ENCODE results near the gene CD93.
A peak's percentile ranks its signal among the peaks of the same experiment; 100 is the strongest.

CD93 gene

DNA sequence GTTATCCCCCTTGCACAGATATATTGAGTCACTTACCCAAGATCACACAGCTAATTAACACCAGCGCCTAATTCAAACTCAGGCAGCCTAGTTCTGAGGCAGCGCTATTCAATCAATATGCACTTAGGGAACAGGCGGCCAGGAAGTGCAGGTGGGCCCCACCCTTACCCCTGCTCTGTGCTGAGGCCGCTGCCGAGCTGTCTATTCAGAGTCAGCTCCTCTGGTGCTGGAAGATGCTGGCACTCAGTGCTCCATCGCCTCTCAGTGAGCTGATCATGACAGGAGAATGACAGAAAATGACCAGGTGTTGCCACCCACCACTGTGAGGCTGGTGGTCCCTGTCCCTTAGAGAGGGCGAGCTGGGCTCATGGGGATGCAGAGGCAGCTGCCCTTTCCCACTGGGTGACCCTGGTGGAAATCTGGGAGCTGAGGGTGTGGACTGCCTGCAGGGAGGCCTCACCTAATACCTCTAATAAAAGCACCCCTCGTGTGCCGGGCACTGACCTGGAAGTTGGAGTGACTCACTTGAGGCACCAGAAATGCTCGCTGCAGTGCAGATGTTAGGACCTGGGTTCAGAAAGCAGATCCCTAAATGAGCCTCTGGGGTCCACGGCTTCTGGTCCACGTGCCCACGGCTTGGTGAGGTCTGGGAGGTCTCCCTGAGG is 42.5 kb upstream of the CD93 start:
- H3K9ac ChIP-seq (ENCODE audit: low read length in 5 of 5), result no peak overlapping the region
- H3K27me3 ChIP-seq (ENCODE audit: control insufficient read depth in 5 of 5, insufficient read depth in 4 of 5, low read length in 5 of 5), result no peaks in the 10 kb centered on the region
- H3K36me3 ChIP-seq (ENCODE audit: control insufficient read depth in 5 of 5, insufficient read depth in 5 of 5, low read length in 5 of 5), result no peaks in the 10 kb centered on the region
- no peak overlapping the region for H3K4me3 ChIP-seq (ENCODE audit: low read depth in 1 of 5, low read length in 5 of 5)
- no peak overlapping the region for H3K27ac ChIP-seq (ENCODE audit: low read depth, low read length)
- peaks cover 4 to 72% (median 59%) of the 10 kb centered on the region in 5 donors for H3K4me1 ChIP-seq (ENCODE audit: control insufficient read depth in 5 of 5, insufficient read depth in 5 of 5, low read length in 5 of 5)
- no peaks in the 10 kb centered on the region for H3K9me3 ChIP-seq (ENCODE audit: control insufficient read depth in 5 of 5, low read length in 5 of 5)

DNA sequence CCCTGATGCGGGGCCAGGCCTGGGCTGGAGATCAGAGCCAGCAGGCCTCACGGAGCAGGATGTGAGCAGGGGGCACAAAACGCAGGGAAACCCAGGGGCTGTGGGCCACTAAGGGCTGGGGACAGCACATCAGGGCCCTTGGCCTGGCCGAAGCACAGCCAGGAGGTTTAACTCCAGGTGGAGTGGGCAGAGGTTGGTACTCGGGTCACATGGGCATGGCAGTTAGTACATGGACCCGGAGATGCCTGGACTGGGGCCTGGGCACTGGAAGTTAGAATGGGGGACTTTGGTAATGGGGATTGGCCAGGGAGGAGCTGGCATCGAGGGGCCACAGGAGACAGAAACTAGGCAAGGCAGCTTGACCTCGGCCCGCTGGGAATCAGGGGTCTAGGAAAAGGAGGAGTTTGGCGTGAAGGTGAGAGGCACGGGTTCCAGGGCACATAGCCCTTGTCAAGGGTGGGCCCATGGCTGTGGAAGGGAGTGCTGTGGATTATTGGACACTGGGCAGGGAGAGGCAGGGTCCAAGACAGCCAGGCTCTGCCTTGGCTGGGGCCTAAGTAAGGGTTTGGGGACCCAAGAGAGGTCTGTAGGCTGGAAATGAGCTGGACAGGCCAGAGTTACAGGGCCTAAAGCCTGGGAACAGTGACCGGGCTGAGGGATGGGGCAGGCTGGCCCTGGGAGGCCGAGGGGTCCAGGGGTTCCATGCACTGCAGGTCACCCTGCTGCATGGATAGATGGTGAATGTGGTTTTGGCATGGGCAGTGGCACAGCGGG is 41.6 kb upstream of the CD93 start:
- Histone ChIP-seq H3K27me3 (ENCODE audit: control insufficient read depth in 5 of 5, insufficient read depth in 4 of 5, low read length in 5 of 5) (no peaks in the 10 kb centered on the region), H3K9ac (ENCODE audit: low read length in 5 of 5) (no peak overlapping the region), H3K4me1 (ENCODE audit: control insufficient read depth in 5 of 5, insufficient read depth in 5 of 5, low read length in 5 of 5) (peaks cover 2 to 63% (median 50%) of the 10 kb centered on the region in 5 donors), H3K27ac (ENCODE audit: low read depth, low read length) (no peak overlapping the region), H3K9me3 (ENCODE audit: control insufficient read depth in 5 of 5, low read length in 5 of 5) (no peaks in the 10 kb centered on the region), H3K4me3 (ENCODE audit: low read depth in 1 of 5, low read length in 5 of 5) (no peak overlapping the region), H3K36me3 (ENCODE audit: control insufficient read depth in 5 of 5, insufficient read depth in 5 of 5, low read length in 5 of 5) (no peaks in the 10 kb centered on the region)

DNA sequence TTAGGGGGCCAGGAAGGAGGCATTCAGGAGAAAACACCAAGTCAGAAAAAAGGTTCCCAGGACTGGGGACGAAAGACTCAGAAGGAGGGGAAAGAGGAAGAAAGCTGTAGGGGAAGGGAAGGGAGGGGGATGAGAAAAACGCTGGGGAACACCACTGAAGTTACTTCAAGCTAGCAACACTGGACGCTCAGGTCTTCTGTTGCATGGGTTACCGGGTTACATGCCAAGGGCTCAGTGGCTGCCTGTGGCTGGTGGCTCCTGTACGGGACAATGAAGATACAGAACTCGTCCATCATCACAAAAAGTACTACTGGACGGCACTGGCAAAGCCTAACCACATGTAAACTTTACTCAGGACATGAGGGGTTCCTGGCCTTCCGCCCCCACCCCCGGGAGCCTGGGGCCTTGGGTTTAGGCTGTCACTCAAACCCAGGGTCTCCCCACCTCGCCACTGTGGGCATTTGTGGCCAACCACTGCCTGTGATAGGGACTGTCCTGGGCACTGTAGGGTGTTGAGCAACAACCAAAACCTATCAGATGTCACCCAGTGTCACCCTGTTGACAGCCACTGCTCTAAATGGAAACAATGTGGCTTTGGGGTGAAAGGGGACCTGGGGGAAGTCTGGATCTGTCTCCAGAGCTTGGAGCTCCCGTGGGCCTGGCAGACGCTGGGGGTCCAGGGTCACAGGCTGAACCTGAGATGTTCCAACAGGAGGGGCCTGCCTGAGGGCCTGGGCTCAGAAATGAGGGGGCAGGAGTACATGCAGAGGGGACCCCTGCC is 40.3 kb upstream of the CD93 start:
- no peaks in the 10 kb centered on the region for H3K27me3 ChIP-seq (ENCODE audit: control insufficient read depth in 5 of 5, insufficient read depth in 4 of 5, low read length in 5 of 5)
- no peaks in the 10 kb centered on the region for H3K36me3 ChIP-seq (ENCODE audit: control insufficient read depth in 5 of 5, insufficient read depth in 5 of 5, low read length in 5 of 5)
- H3K4me3 ChIP-seq (ENCODE audit: low read depth in 1 of 5, low read length in 5 of 5), result no peak overlapping the region
- H3K27ac ChIP-seq (ENCODE audit: low read depth, low read length), result no peak overlapping the region
- H3K4me1 ChIP-seq (ENCODE audit: control insufficient read depth in 5 of 5, insufficient read depth in 5 of 5, low read length in 5 of 5), result peaks cover 2 to 52% (median 44%) of the 10 kb centered on the region in 5 donors
- H3K9me3 ChIP-seq (ENCODE audit: control insufficient read depth in 5 of 5, low read length in 5 of 5), result no peaks in the 10 kb centered on the region
- H3K9ac ChIP-seq (ENCODE audit: low read length in 5 of 5), result peak overlapping the region in 1 of 5 donors; percentile 39

DNA sequence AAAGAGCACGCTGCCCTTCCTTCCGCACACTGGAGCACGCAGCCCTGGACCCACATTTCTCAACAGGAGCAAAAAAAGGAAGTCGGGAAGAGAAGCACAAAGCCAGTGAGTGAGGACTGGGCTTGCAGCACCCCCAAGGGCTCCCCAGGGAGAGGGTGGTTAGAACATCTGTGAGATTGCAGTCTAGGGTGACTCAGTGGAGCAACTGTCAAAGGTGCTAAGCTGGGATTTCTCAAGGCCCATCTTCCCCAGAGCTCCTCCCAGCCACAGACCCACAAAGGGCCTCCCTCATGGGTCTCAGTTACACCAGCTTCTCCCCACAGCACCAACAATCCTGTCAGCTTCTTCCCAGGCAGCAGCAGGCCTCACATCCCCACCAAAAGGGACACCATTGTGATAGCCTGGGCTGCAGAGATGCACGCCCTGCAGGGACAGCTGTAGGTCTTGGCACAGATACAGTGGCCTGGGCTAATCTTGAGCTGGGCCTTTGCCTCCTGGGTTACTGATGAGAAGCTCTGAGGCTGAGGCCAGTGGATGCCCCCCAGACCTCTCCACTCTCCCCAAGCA is 39.6 kb upstream of the CD93 start:
- Histone ChIP-seq H3K27me3 (ENCODE audit: control insufficient read depth in 5 of 5, insufficient read depth in 4 of 5, low read length in 5 of 5) (no peaks in the 10 kb centered on the region), H3K4me1 (ENCODE audit: control insufficient read depth in 5 of 5, insufficient read depth in 5 of 5, low read length in 5 of 5) (peaks cover 2 to 54% (median 42%) of the 10 kb centered on the region in 5 donors), H3K27ac (ENCODE audit: low read depth, low read length) (no peak overlapping the region), H3K9me3 (ENCODE audit: control insufficient read depth in 5 of 5, low read length in 5 of 5) (no peaks in the 10 kb centered on the region), H3K9ac (ENCODE audit: low read length in 5 of 5) (peak overlapping the region in 1 of 5 donors; percentile 14), H3K36me3 (ENCODE audit: control insufficient read depth in 5 of 5, insufficient read depth in 5 of 5, low read length in 5 of 5) (no peaks in the 10 kb centered on the region), H3K4me3 (ENCODE audit: low read depth in 1 of 5, low read length in 5 of 5) (no peak overlapping the region)

DNA sequence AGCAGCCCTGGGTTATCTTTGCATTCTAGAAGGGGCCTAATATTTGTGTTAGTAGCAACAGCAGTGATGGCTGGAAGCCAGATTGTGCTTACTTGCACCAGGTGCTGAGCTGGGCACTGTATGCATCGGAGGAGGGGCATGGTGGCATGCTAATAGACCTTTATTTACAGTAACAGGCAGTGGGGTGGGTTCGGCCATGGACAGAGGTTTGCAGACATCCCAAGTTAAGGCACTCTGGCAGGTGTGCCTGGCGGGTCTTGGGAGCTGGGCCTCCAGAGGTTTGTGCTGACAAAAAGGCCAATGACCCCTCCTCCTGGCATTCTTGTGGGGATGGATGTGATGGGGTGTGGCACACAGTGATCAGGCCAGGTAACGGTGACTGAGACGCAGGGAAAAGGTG is 39.0 kb upstream of the CD93 start:
- Histone ChIP-seq H3K9ac (ENCODE audit: low read length in 5 of 5) (no peak overlapping the region), H3K4me3 (ENCODE audit: low read depth in 1 of 5, low read length in 5 of 5) (no peak overlapping the region), H3K27me3 (ENCODE audit: control insufficient read depth in 5 of 5, insufficient read depth in 4 of 5, low read length in 5 of 5) (no peaks in the 10 kb centered on the region), H3K27ac (ENCODE audit: low read depth, low read length) (no peak overlapping the region), H3K36me3 (ENCODE audit: control insufficient read depth in 5 of 5, insufficient read depth in 5 of 5, low read length in 5 of 5) (no peaks in the 10 kb centered on the region), H3K4me1 (ENCODE audit: control insufficient read depth in 5 of 5, insufficient read depth in 5 of 5, low read length in 5 of 5) (peaks cover 2 to 55% (median 40%) of the 10 kb centered on the region in 5 donors), H3K9me3 (ENCODE audit: control insufficient read depth in 5 of 5, low read length in 5 of 5) (no peaks in the 10 kb centered on the region)

DNA sequence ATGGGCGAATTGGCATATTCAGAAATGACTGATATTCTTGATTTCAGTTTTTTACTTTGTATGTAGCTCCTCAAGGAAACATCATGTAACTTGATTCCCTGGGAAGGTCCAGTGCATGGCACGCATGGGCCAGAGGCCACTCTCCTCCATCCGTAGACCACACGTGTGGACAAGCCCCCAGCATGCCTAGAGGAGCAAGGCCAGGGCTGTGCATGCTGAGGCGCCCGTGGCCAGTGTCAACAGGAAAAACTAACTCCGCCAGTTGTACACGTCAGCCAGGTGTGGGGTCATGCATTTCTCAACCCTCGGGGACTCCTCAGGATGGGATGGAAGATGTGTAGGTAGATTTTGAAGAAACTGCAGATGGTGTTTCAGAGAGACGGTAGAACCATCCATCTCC is 37.8 kb upstream of the CD93 start:
- Histone ChIP-seq H3K9ac (ENCODE audit: low read length in 5 of 5) (no peak overlapping the region), H3K9me3 (ENCODE audit: control insufficient read depth in 5 of 5, low read length in 5 of 5) (no peaks in the 10 kb centered on the region), H3K27me3 (ENCODE audit: control insufficient read depth in 5 of 5, insufficient read depth in 4 of 5, low read length in 5 of 5) (no peaks in the 10 kb centered on the region), H3K4me1 (ENCODE audit: control insufficient read depth in 5 of 5, insufficient read depth in 5 of 5, low read length in 5 of 5) (peaks cover 0 to 56% (median 41%) of the 10 kb centered on the region in 5 donors), H3K27ac (ENCODE audit: low read depth, low read length) (no peak overlapping the region), H3K4me3 (ENCODE audit: low read depth in 1 of 5, low read length in 5 of 5) (no peak overlapping the region), H3K36me3 (ENCODE audit: control insufficient read depth in 5 of 5, insufficient read depth in 5 of 5, low read length in 5 of 5) (no peaks in the 10 kb centered on the region)

DNA sequence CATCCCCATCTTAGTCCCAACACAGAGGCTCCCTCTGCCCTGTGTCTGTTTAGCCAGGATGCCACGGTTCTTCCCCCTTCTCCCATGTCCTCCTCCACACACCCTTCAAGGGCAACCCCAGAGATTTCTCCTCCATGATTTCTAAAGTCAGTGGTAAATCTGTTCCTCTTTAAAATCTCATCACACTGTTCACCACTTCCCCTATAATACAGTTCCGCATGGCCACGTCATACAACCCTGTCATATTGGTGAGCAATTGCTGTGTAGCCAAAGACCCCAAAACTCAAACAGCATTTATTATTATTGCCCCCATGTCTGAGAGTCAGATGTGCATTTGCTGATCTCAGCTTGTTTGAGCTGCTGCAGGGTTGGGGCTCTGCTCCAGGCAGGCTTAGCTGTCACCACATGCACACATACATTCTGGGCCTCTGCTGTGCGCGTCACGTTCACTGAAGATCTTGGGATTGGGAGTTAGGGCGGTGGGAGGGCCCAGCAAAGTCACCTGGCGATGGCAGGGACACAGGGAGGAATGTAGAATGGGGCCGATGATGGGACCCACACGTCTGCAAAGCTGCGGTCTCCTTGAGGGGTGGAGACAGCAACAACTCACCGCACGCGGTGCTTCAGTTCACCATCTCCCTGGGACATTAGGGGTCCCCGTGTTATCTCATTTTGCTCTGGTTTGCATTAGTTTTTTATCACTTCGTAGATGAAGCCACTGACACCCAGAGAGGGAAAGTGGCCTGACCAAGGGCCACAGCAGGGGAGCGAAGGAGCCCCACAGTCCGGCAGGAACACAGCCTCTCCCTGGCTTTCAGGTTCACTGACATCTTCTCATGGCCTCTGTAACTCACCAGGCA is 36.9 kb upstream of the CD93 start:
- Histone ChIP-seq H3K27me3 (ENCODE audit: control insufficient read depth in 5 of 5, insufficient read depth in 4 of 5, low read length in 5 of 5) (peaks cover 0 to 2% (median 0%) of the 10 kb centered on the region in 5 donors), H3K4me1 (ENCODE audit: control insufficient read depth in 5 of 5, insufficient read depth in 5 of 5, low read length in 5 of 5) (peaks cover 0 to 54% (median 33%) of the 10 kb centered on the region in 5 donors), H3K36me3 (ENCODE audit: control insufficient read depth in 5 of 5, insufficient read depth in 5 of 5, low read length in 5 of 5) (no peaks in the 10 kb centered on the region), H3K9me3 (ENCODE audit: control insufficient read depth in 5 of 5, low read length in 5 of 5) (no peaks in the 10 kb centered on the region), H3K4me3 (ENCODE audit: low read depth in 1 of 5, low read length in 5 of 5) (no peak overlapping the region), H3K27ac (ENCODE audit: low read depth, low read length) (no peak overlapping the region), H3K9ac (ENCODE audit: low read length in 5 of 5) (no peak overlapping the region)

DNA sequence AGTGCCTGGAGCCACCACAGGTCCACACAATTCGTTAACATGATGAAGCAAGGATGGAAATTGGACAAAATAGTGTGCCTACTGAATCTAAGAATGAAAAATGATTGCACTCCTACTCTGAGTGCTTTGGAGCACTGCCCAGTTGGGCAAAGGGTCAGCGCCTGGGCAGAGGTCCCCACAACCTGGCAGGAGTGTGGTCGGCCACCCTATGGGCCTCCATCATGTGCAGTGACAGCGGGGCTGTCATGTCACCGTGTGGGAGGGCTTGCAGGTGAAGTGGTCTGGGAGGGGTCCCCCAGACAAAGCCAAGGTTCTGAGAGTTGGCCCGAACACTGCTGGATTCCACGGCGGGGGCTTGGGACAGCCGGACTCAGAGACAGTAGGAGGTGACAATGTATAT is 36.2 kb upstream of the CD93 start:
- Histone ChIP-seq H3K27me3 (ENCODE audit: control insufficient read depth in 5 of 5, insufficient read depth in 4 of 5, low read length in 5 of 5) (peaks cover 0 to 2% (median 0%) of the 10 kb centered on the region in 5 donors), H3K36me3 (ENCODE audit: control insufficient read depth in 5 of 5, insufficient read depth in 5 of 5, low read length in 5 of 5) (no peaks in the 10 kb centered on the region), H3K9ac (ENCODE audit: low read length in 5 of 5) (no peak overlapping the region), H3K27ac (ENCODE audit: low read depth, low read length) (no peak overlapping the region), H3K4me3 (ENCODE audit: low read depth in 1 of 5, low read length in 5 of 5) (no peak overlapping the region), H3K4me1 (ENCODE audit: control insufficient read depth in 5 of 5, insufficient read depth in 5 of 5, low read length in 5 of 5) (peaks cover 0 to 50% (median 29%) of the 10 kb centered on the region in 5 donors), H3K9me3 (ENCODE audit: control insufficient read depth in 5 of 5, low read length in 5 of 5) (no peaks in the 10 kb centered on the region)

DNA sequence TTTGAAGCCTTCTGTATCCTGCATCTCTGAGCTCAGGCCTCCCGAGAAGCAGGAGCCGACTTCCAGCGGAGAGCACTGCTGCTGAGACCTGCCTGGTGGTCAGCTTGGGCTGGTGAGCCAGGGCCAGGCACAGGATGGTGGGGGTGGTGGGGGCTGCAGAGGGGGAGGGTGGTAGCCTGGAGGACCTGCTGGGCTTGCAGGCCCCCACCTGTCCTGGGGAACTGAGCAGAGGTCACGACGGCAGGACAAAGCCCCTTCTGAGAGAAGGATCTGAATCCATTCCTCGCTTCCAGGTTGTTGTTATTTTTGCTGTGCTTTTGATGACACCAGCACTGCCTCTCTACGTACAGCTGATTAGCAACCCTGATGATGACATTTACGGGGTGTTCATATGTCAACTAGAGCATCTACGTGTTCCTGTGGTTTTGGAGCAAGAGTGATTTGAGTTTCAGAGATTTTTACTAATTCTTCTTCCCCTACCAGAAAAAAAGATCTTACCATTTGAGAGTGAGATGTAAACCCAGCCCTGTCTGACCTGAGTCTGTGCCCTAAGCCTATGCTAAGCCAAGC is 35.7 kb upstream of the CD93 start:
- Histone ChIP-seq H3K27ac (ENCODE audit: low read depth, low read length) (no peak overlapping the region), H3K4me1 (ENCODE audit: control insufficient read depth in 5 of 5, insufficient read depth in 5 of 5, low read length in 5 of 5) (peaks cover 0 to 45% (median 29%) of the 10 kb centered on the region in 5 donors), H3K9me3 (ENCODE audit: control insufficient read depth in 5 of 5, low read length in 5 of 5) (no peaks in the 10 kb centered on the region), H3K9ac (ENCODE audit: low read length in 5 of 5) (no peak overlapping the region), H3K4me3 (ENCODE audit: low read depth in 1 of 5, low read length in 5 of 5) (no peak overlapping the region), H3K36me3 (ENCODE audit: control insufficient read depth in 5 of 5, insufficient read depth in 5 of 5, low read length in 5 of 5) (no peaks in the 10 kb centered on the region), H3K27me3 (ENCODE audit: control insufficient read depth in 5 of 5, insufficient read depth in 4 of 5, low read length in 5 of 5) (peaks cover 0 to 2% (median 0%) of the 10 kb centered on the region in 5 donors)

All from subcutaneous abdominal adipose tissue (tissue), 5 donors.